Suprapubic skin (tissue), 4 donors: ENCODE data around the gene GRK4.

Experiments used
- CTCF ChIP-seq, 2 donors: fragments of 200-600 bp in 1 of 2; fragments of 450-650 bp in 1 of 2; sonication (generic) in 1 of 2; IDR thresholded peaks; one replicate each; pipeline ENCODE4 v1.5.1; 2016 to 2019; ENCODE audit warnings: antibody characterized with exemption in 2 of 2, mild to moderate bottlenecking in 1 of 2, moderate library complexity in 1 of 2
- EP300 ChIP-seq: sonication (generic); formaldehyde crosslinking; IDR thresholded peaks from one replicate; pipeline ENCODE4 v1.6.1; 2017; ENCODE audit warnings: antibody characterized with exemption
- POLR2A ChIP-seq, 2 donors: fragments of 450-650 bp; IDR thresholded peaks; one replicate each; pipeline ENCODE4 v1.6.1; 2017; ENCODE audit warnings: antibody characterized with exemption in 2 of 2, mild to moderate bottlenecking in 2 of 2, moderate library complexity in 2 of 2
- POLR2AphosphoS5 ChIP-seq, 3 donors: sonication (generic); formaldehyde crosslinking; IDR thresholded peaks; one replicate each; pipeline ENCODE4 v1.6.1; 2017; ENCODE audit warnings: antibody characterized with exemption in 3 of 3

- no peak for TF ChIP-seq POLR2AphosphoS5 (IDR thresholded peaks at IDR 0.05)
- no peak for TF ChIP-seq CTCF (IDR thresholded peaks at IDR 0.05)
- no peak for TF ChIP-seq EP300
- TF ChIP-seq POLR2A (IDR thresholded peaks at IDR 0.05) = no peak
Observed at GRCh38 chr4:3022651-3023050, 59.3 kb downstream of the GRK4 start.
